Esophagus muscularis mucosa (tissue), 4 donors: Measurements from ENCODE around the gene TRAK1.

Experiments used
- EP300 ChIP-seq: sonication (generic); formaldehyde crosslinking; IDR thresholded peaks from one replicate; pipeline ENCODE4 v1.6.1; 2017; ENCODE audit warnings: antibody characterized with exemption
- POLR2A ChIP-seq: fragments of 450-650 bp; IDR thresholded peaks from one replicate; pipeline ENCODE4 v1.6.1; 2017; ENCODE audit warnings: antibody characterized with exemption, moderate library complexity, mild to moderate bottlenecking, low read depth
- POLR2AphosphoS5 ChIP-seq, 2 donors: sonication (generic); formaldehyde crosslinking; IDR thresholded peaks; one replicate each; pipeline ENCODE4 v1.6.1; 2017; ENCODE audit warnings: antibody characterized with exemption in 2 of 2
- TF ChIP-seq, protein P1 (sequence below), 3 experiments: fragments of 200-600 bp in 2 of 3; fragments of 450-650 bp in 1 of 3; sonication (generic) in 2 of 3; IDR thresholded peaks; one replicate each; pipeline ENCODE4 v1.5.1; 2017 to 2019; ENCODE audit warnings: antibody characterized with exemption in 3 of 3, mild to moderate bottlenecking in 2 of 3, moderate library complexity in 1 of 3

DNA sequence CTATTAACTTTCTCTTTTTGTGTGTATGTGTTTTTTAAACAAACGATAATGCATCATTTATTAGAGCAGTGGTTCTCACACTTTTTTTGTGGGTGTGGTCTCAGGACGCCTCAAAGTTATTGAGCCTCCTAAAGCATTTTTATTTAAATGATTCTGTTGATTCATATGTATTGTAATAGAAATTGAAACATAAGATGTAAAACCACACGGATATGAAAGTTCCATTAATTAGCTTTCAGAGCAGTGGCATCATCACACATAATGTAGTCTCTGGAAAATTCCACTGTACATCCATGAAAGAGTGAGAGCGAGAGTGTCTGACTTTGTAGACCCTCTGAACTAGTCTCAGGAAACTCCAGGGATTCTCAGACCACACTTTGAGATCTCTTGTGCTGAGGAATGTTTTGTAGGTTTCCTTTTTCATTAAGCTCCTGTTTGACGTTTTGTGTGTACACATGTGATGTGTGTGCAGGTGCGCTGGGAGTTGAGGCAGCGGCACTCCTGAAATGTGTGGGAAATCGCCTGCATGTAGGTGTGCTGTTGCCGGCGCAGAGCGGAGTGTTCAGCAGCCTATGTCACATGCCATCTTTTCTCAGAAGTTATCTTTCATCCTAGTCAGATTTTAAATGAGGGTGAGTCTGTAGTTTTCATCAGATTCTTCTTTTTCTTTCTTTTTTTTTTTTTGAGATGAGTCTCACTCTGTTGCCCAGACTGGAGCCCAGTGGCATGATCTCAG, 5.3 kb upstream of the TRAK1 start:
- TF ChIP-seq, protein P1, sequence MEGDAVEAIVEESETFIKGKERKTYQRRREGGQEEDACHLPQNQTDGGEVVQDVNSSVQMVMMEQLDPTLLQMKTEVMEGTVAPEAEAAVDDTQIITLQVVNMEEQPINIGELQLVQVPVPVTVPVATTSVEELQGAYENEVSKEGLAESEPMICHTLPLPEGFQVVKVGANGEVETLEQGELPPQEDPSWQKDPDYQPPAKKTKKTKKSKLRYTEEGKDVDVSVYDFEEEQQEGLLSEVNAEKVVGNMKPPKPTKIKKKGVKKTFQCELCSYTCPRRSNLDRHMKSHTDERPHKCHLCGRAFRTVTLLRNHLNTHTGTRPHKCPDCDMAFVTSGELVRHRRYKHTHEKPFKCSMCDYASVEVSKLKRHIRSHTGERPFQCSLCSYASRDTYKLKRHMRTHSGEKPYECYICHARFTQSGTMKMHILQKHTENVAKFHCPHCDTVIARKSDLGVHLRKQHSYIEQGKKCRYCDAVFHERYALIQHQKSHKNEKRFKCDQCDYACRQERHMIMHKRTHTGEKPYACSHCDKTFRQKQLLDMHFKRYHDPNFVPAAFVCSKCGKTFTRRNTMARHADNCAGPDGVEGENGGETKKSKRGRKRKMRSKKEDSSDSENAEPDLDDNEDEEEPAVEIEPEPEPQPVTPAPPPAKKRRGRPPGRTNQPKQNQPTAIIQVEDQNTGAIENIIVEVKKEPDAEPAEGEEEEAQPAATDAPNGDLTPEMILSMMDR (IDR thresholded peaks at IDR 0.05): no peak
- TF ChIP-seq POLR2A (no peak), POLR2AphosphoS5 (IDR thresholded peaks at IDR 0.05) (no peak), EP300 (no peak)
